ENCODE measurements around the gene PDZRN4. TPM values are rescaled to one million over a fixed set of nuclear protein-coding genes. Genes with fewer than 3 reads are reported as not detected.
"Not testable (repeated sequence)": the region's sequence is repeated elsewhere in the genome, so short reads cannot be mapped to it uniquely, and the experiment has no call there.

Gene PDZRN4
- total RNA-seq, 1 experiment from 2014 or later = not detected

- Histone ChIP-seq H3K27me3 (replicated peaks; ENCODE audit: control insufficient read depth, insufficient read depth, low read length) (no peaks in the 10 kb centered on the region), H3K4me3 (ENCODE audit: low read depth, low read length) (no peak overlapping the region), H3K36me3 (ENCODE audit: control insufficient read depth, insufficient read depth, low read length) (no peaks in the 10 kb centered on the region), H3K4me1 (no peaks in the 10 kb centered on the region), H3K9me3 (0 out of 2 replicates have a peak, but pooled peaks cover 3% of the 10 kb centered on the region)
- Mint-ChIP-seq H3K4me3 (ENCODE audit: unreplicated experiment) (no peak overlapping the region), H3K4me1 (ENCODE audit: low read depth, unreplicated experiment) (no peaks in the 10 kb centered on the region), H3K36me3 (ENCODE audit: insufficient read depth, unreplicated experiment) (no peaks in the 10 kb centered on the region), H3K27ac (ENCODE audit: unreplicated experiment) (no peak overlapping the region), H3K27me3 (ENCODE audit: insufficient read depth, unreplicated experiment) (peaks cover 2% of the 10 kb centered on the region), H3K9me3 (ENCODE audit: unreplicated experiment) (peaks cover 11% of the 10 kb centered on the region)
- CTCF ChIA-PET = no interaction called here
- POLR2A ChIA-PET = no interaction called here
- intact Hi-C loops (cut with micrococcal nuclease; ENCODE audit: unreplicated experiment) = no loop called here
- DNase-seq = no peak
- no TSS peak for BruUV-seq (replicated peaks)
- TF ChIP-seq, protein P1, sequence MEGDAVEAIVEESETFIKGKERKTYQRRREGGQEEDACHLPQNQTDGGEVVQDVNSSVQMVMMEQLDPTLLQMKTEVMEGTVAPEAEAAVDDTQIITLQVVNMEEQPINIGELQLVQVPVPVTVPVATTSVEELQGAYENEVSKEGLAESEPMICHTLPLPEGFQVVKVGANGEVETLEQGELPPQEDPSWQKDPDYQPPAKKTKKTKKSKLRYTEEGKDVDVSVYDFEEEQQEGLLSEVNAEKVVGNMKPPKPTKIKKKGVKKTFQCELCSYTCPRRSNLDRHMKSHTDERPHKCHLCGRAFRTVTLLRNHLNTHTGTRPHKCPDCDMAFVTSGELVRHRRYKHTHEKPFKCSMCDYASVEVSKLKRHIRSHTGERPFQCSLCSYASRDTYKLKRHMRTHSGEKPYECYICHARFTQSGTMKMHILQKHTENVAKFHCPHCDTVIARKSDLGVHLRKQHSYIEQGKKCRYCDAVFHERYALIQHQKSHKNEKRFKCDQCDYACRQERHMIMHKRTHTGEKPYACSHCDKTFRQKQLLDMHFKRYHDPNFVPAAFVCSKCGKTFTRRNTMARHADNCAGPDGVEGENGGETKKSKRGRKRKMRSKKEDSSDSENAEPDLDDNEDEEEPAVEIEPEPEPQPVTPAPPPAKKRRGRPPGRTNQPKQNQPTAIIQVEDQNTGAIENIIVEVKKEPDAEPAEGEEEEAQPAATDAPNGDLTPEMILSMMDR (IDR thresholded peaks at IDR 0.05; ENCODE audit: insufficient read depth in 1 of 2, low read depth in 1 of 2, low read length in 1 of 2, severe bottlenecking in 1 of 2, unreplicated experiment in 1 of 2) = no peak
Measured at GRCh38 chr12:41612892-41613557, 424.9 kb downstream of the PDZRN4 start.

DNA sequence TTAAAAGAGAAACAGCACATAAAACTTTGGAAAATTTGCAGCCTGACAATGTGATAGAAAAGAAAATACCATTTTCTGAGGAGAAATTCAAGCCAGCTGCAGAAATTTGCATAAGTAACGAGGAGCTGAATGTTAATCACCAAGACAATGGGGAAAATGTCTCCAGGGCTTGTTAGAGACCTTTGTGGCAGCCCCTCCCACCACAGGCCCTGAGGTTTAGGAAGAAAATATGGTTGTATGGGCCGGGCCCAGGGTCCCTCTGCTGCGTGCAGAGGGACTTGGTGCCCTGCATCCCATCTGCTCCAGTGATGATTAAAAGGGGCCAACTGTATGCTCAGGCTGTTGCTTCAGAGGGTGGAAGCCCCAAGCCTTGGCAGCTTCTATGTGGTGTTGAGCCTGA, 427.1 kb downstream of the PDZRN4 start:
- H3K9me3 ChIP-seq; DNase-seq; H3K4me3 ChIP-seq (ENCODE audit: low read depth, low read length); CTCF ChIA-PET; intact Hi-C loops (cut with micrococcal nuclease; ENCODE audit: unreplicated experiment); BruUV-seq (replicated peaks); H3K27me3 ChIP-seq (replicated peaks; ENCODE audit: control insufficient read depth, insufficient read depth, low read length); H3K27me3 Mint-ChIP-seq (ENCODE audit: insufficient read depth, unreplicated experiment); H3K36me3 ChIP-seq (ENCODE audit: control insufficient read depth, insufficient read depth, low read length); H3K36me3 Mint-ChIP-seq (ENCODE audit: insufficient read depth, unreplicated experiment); POLR2A ChIA-PET; H3K4me3 Mint-ChIP-seq (ENCODE audit: unreplicated experiment); H3K4me1 ChIP-seq; H3K4me1 Mint-ChIP-seq (ENCODE audit: low read depth, unreplicated experiment); H3K27ac Mint-ChIP-seq (ENCODE audit: unreplicated experiment): not testable (repeated sequence)
- peaks cover 20% of the 10 kb centered on the region for H3K9me3 Mint-ChIP-seq (ENCODE audit: unreplicated experiment)

DNA sequence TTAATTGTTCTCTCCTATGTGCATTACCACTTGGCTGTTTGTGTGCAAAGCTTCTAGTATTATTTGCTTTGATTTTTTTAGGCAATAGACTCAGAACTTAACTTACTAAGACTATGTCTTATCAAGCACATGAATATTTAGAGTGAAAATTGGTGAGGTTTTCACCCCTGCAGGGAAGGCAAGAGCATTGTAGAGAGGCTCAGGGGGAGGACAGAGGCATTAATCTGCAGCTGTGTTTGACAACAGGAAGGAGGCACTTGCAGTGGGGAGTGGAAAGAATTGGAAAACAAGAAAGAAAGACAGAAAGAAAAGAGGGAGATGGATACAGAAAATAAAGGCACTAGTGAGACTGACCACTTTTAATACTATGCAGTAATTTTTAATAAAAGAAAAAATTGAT, 431.6 kb downstream of the PDZRN4 start:
- H3K4me3 ChIP-seq (ENCODE audit: low read depth, low read length) = no peak overlapping the region
- POLR2A ChIA-PET = no interaction called here
- intact Hi-C loops (cut with micrococcal nuclease; ENCODE audit: unreplicated experiment) = no loop called here
- H3K9me3 Mint-ChIP-seq (ENCODE audit: unreplicated experiment) = peaks cover 20% of the 10 kb centered on the region
- no peaks in the 10 kb centered on the region for H3K4me1 ChIP-seq
- CTCF ChIA-PET = no interaction called here
- no peaks in the 10 kb centered on the region for H3K27me3 ChIP-seq (replicated peaks; ENCODE audit: control insufficient read depth, insufficient read depth, low read length)
- H3K4me1 Mint-ChIP-seq (ENCODE audit: low read depth, unreplicated experiment) = no peaks in the 10 kb centered on the region
- H3K27me3 Mint-ChIP-seq (ENCODE audit: insufficient read depth, unreplicated experiment) = peaks cover 3% of the 10 kb centered on the region
- H3K36me3 Mint-ChIP-seq (ENCODE audit: insufficient read depth, unreplicated experiment) = no peaks in the 10 kb centered on the region
- BruUV-seq (replicated peaks) = no TSS peak
- no peak for DNase-seq
- H3K4me3 Mint-ChIP-seq (ENCODE audit: unreplicated experiment) = no peak overlapping the region
- H3K36me3 ChIP-seq (ENCODE audit: control insufficient read depth, insufficient read depth, low read length) = no peaks in the 10 kb centered on the region
- TF ChIP-seq, protein P1 (IDR thresholded peaks at IDR 0.05; ENCODE audit: insufficient read depth in 1 of 2, low read depth in 1 of 2, low read length in 1 of 2, severe bottlenecking in 1 of 2, unreplicated experiment in 1 of 2) = no peak
- 0 out of 2 replicates have a peak, but pooled peaks cover under 1% of the 10 kb centered on the region for H3K9me3 ChIP-seq
- H3K27ac Mint-ChIP-seq (ENCODE audit: unreplicated experiment) = no peak overlapping the region

Measured in Caco-2 (cell line).